ENCODE data around the gene VWA5B1.

Gene VWA5B1

GRCh38 chr1:20312818-20313217, 22.1 kb downstream of the VWA5B1 start:
- TF ChIP-seq CTCF (IDR thresholded peaks at IDR 0.05; ENCODE audit: low read depth, low read length) = no peak
- DNase-seq (ENCODE audit: extremely low read depth, low read depth) = no peak

- no peak for TF ChIP-seq CTCF (IDR thresholded peaks at IDR 0.05; ENCODE audit: low read depth, low read length)
- DNase-seq (ENCODE audit: extremely low read depth, low read depth) = no peak
These were observed 26.8 kb downstream of the VWA5B1 start for GRCh38 chr1:20317471-20317870.

DNA sequence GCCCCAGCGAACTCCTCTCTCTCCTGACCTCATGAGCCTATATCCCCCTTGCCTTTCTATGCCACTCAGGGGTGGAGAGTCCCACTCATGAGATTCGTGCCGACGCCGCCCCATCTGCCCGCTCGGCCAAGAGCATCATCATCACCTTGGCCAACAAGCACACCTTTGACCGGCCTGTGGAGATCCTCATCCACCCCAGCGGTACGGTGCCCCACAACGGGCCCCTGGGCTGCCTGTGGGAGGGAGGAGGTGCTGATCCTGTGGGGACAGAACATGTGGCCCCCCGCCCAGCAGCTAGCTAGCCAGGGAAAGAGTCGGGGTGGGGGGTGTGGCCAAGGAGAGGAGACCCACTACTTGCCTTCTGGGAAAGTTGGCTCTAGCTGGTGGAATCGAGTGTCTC, 27.8 kb downstream of the VWA5B1 start:
- TF ChIP-seq CTCF (IDR thresholded peaks at IDR 0.05; ENCODE audit: low read depth, low read length) = no peak
- DNase-seq (ENCODE audit: extremely low read depth, low read depth) = no peak

- no peak for TF ChIP-seq CTCF (IDR thresholded peaks at IDR 0.05; ENCODE audit: low read depth, low read length)
These were observed 28.3 kb downstream of the VWA5B1 start for GRCh38 chr1:20318971-20319370.

GRCh38 chr1:20319456-20320220, 29.0 kb downstream of the VWA5B1 start:
- no peak for DNase-seq (ENCODE audit: extremely low read depth, low read depth)
- no peak for TF ChIP-seq CTCF (IDR thresholded peaks at IDR 0.05; ENCODE audit: low read depth, low read length)

More at GRCh38 chr1:20318971-20319370, 28.3 kb downstream of the VWA5B1 start:
- no peak for DNase-seq (ENCODE audit: extremely low read depth, low read depth)

- DNase-seq (ENCODE audit: extremely low read depth, low read depth) = no peak
- no peak for TF ChIP-seq CTCF (IDR thresholded peaks at IDR 0.05; ENCODE audit: low read depth, low read length)
These were observed 30.0 kb downstream of the VWA5B1 start for GRCh38 chr1:20320704-20321103.

GRCh38 chr1:20321573-20321972, 30.9 kb downstream of the VWA5B1 start:
- no peak for TF ChIP-seq CTCF (IDR thresholded peaks at IDR 0.05; ENCODE audit: low read depth, low read length)
- no peak for DNase-seq (ENCODE audit: extremely low read depth, low read depth)

Data from AG09319 (cell line).